NCI-H526 (cell line): ENCODE results near the gene CUBN.
"Not testable (repeated sequence)": the region's sequence is repeated elsewhere in the genome, so short reads cannot be mapped to it uniquely, and the experiment has no call there.

Source experiments
- DNase-seq, 2 experiments: peaks; one replicate each; lab custom pipeline; 2025; lab: John Stamatoyannopoulos, UW

CUBN gene

DNA sequence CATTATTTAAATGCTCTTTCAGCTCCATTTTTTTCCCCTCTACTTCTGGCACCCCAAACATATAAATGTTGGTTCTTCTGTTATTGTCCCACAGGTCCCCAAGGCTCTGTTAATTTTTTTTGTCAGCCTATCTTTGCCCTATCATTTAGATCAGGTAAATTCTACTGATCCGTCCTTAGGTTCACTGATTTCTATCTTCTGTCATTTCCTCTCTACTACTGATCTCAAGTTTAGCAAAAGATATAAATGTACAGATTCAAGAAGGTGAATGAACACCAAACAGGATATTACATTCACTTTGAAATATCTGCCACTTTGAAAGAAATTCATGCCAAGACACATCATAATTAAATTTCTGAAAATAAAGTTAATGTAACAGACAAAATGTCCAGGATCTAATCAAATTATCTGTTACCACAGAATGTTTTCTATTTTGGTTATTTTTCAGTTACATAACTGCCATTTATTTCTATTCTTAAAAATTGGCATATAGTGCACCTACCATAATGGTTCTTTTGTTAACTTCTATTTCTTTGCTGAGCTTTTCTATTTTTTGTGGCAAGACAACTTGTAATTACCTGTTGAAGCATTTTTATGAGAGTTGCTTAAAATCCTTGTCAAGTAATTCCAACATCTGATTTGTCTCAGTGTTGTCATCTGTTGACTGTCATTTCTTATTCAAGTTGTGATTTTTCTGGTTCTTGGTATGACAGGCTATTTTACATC, 12.1 kb upstream of the CUBN start:
- DNase-seq: no peak

- peak in 1 of 2 experiments; percentile 45 for DNase-seq
Observed at GRCh38 chr10:17140386-17140761, 10.8 kb upstream of the CUBN start.

- no peak for DNase-seq
Observed at GRCh38 chr10:17138460-17139042, 8.9 kb upstream of the CUBN start.

- DNase-seq: peak in 1 of 2 experiments; percentile 5
Observed at GRCh38 chr10:17134737-17135260, 5.2 kb upstream of the CUBN start.

DNA sequence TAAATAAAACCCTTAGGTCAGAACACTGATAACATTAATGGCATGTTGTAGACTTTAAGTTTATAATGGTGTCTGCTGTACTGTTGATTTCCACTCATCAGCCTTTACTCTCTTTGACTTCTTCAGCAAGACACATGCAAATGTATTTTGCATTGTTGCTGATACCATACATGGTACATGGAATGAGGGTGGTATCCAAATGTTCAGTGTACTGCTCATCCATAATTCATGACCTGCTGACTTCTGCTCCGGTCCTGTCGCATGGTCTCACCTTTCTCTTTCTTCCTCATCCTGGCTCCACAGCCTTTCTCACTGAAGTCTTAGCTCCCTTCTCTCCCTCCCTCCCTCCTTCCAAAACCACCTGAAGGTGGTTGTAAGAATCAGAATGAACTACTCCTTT, 4.7 kb upstream of the CUBN start:
- peak; percentile 68 to 85 for DNase-seq

DNA sequence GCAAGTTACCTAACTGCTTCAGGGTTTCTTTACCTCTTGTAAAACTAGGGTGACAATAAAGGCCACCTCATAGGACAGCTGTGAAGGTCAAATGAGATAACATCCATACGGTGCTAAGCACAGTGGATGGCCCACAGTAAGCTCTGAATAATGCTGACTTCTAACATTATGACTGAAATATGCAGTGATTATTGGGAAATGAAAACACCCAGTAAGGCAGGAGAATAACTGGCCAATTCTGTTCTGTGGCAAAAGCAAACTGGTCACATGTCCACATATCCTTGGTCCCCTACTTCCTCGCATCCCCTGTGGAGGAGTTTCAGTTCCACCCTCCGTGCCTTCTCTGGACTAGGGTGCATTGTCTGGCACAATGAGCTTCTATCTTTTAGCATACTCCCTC, 1.4 kb downstream of the CUBN start:
- DNase-seq: no peak

- no peak for DNase-seq
Observed at GRCh38 chr10:17126327-17126726, 3.3 kb downstream of the CUBN start.

DNA sequence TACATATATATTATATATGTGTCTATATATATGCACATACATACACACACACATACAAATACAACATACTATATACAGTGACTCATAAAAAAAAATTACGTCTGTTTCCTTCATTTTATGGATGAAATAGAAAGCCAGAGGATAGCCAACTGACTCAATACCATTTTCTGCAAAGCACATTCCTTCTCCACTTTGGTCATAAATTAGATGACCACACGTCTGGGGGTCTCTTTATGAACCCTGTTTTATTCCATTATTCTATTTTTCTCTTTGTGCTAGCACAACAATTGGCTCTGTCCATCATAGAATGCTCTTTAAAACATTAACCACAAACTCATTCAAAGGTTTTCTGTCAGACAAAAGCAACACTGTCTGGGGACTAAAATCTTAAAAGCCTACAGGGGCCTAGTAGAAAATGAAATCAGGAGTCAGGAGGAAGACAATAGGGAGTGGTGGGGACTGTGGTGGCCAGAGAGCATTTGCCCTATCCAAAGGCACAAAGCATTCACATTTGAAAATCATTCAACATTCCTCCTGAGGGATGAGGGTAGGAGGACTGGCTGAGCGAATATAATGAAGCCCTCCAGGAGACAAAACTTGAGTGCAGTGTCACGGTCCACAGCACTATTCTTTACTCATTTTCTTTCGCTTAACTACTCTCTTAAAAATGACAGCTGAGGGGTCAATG, 4.3 kb downstream of the CUBN start:
- DNase-seq: no peak

DNA sequence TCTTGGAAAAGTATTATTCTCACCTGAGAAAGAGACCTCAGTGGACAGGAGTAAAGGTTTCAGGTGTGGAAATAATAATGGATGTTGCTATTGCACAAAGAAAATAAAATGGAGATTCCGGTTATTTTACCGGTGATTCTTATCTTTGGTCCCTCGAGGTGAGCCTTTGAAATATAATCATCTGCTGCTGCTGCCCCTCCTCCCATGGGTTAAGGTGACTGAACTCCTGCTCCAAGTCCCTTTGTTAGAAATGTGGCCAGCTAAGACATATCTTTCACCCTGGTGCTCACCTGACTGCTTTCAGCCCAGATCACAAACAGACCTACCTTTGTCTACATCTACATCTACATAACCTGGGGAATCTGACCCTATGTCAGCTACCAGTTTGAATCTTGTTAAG, 5.7 kb downstream of the CUBN start:
- DNase-seq: peak; percentile 34 to 63

- peak in 1 of 2 experiments; percentile 21 for DNase-seq
Observed at GRCh38 chr10:17122726-17123661, 6.6 kb downstream of the CUBN start.

DNA sequence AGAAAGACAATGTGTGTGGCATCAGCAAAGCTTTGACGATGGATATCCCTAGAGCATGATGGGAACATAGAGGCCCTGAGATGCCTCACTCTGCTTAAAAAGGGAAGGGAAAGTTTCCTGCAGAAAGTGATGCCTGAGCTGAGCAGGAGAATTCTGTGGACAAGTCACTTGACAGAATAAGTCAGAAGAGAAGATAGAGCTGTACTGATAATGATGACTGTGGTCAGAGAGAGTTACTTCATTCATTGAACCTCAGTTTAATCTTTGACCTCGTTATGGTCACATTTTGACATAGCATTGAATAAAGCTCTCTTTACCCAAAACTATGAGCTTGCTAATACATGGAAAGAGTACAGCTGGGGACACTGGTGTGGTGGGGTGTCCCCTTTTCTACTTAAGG, 7.6 kb downstream of the CUBN start:
- DNase-seq: no peak

DNA sequence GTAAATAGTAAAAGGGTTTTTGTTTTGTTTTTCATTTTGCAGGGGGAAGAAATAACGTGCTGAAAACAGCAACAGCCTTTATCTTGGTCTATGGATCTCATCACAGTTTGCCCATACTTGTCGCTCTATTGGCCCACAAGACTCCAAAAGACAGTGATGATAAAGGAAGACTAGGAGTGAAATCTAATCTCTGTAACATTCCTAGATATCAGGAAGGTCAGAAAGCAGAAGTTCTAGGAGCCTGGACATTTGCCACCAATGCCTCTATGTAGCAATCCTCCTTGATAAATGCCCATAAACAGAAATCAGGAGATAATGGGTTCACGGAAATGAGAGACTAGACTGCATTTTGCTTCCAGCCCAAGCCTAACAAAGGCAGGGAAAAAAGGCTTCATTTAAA, 8.9 kb downstream of the CUBN start:
- DNase-seq: no peak

GRCh38 chr10:17119845-17120244, 9.8 kb downstream of the CUBN start:
- DNase-seq: no peak

DNA sequence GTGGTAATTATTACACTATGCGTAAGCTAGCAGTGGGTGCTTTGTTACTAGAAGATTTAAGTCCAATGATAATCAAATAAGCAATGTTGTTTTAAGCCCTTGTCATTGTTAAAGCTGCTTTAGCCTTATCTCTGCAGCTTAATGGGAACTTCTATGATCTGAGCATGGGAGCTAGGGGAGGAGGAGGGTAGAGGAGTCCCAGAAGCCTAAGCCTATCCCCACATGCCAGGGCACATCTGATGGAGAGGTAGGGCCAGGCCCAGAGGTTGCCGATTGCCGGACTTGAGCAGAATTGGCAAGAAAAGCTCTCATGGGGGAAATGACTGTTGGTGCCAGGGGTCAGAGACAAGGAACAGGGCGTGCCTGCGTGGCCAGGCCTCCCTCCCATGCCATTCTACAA, 13.4 kb downstream of the CUBN start:
- DNase-seq: no peak

DNA sequence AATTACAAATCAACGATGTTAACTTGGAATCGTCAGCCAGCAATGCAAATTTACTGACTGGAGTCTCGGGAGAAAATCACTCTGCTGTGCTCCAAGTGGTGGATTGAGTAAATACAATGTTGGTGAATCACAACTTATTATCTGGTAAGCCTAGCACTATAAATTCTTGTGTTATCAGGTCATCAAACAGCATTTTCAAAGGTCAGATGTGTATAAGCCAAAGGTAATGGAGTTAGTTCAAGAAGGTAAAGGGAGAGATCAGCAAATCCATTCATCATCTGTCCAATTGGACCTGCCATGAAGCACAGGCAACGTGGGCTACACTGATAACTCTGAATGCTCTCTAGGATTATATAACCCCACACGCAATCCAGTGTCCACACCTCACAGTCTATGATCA, 13.9 kb downstream of the CUBN start:
- DNase-seq: peak in 1 of 2 experiments; percentile 9

GRCh38 chr10:17114878-17115444, 14.7 kb downstream of the CUBN start:
- DNase-seq: not testable (repeated sequence)

DNA sequence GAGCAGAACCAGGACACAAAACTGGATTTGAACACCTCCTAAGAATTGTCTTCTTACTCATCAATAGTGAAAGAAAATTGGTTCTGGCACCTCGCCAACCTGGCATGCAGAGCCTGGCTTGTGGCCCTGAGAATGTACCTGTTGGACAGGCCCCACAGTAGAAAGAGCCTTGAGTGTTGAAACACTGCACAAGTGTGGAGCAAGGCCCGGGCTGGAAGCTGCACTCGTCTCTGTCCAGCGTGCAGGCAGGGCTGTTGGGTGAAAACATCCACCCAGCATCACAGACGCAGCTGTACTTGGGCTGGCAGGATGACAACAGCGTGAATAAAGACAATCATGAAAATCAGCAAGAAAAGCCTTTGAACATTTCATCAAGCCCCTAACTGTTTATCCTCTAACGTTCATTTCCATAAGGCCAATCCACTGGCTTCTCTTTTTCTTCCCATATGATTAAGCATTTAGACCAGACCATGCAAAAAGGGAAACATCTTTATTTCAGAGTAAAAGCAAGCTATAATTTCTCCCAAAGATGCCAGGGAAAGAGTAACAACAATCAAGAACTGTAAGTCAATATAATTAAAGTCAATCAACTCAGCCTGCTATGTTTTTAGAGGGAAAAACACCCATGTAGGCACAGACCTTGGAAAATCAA, 15.6 kb downstream of the CUBN start:
- DNase-seq: no peak

DNA sequence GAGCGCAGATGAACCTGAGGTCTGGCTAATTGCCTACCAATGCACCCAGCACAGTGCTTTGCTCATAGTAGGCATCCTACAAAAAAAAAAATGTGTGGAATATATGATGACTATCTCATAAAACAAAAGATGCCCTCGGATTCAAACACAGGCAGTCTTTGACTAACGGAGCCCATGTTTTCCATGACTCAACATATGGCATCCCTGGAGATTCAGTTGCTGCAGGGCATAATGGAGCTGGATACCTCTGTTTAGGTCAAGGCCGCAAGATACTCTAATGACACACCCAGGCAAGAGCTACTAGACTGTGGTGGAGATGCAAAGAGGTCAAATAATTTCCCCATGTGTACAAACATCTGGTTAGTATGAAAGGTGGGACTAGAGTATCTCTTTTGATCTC, 16.3 kb downstream of the CUBN start:
- DNase-seq: no peak

DNA sequence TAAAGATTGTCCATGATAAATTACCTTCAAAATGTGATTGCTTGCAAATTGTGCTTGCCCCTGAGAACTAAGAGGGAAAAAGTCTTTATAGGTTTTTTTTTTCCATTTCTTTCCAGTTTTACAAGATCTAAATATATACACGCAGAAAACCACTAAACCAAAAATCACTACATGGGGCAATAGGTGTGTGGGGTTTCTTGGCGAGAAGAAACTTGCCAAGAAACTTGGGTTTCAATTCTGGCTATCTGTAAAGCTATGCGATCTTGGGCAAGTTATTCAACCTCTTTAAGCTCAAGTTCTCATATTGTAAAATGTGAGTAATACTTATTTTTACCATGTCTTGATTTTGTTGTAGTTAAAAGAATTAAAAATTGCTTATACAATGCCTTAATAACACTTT, 17.0 kb downstream of the CUBN start:
- DNase-seq: no peak

- DNase-seq: no peak
Observed at GRCh38 chr10:17109475-17110207, 20.0 kb downstream of the CUBN start.
